Gastrocnemius medialis (tissue), 4 donors: ENCODE measurements around the gene ADORA3. TPM values are rescaled to one million over a fixed set of nuclear protein-coding genes. Genes with fewer than 3 reads are reported as not detected.
A peak's percentile ranks its signal among the peaks of the same experiment; 100 is the strongest.

Experiments used
- ATAC-seq, 2 donors: fragments of 150-250 bp; one replicate each; pipeline ENCODE4 v1.9.1; 2016
- DNase-seq, 2 donors: peaks; one replicate each; pipeline ENCODE4 v3.0.0-alpha.2; 2019
- H3K27ac ChIP-seq, 4 donors: fragments of 200-600 bp; sonication (generic); 1 replicate in 1 of 4; 2 replicates in 3 of 4; pipeline ENCODE4 v1.5.1; 2016 to 2018; ENCODE audit warnings: mild to moderate bottlenecking in 2 of 4, moderate library complexity in 1 of 4
- H3K27me3 ChIP-seq, 3 donors: fragments of 200-600 bp; sonication (generic) in 2 of 3; 1 replicate in 1 of 3; 2 replicates in 2 of 3; pipeline versions ENCODE4 v1.5.1 to v1.6.0; 2016 to 2019; ENCODE audit warnings: mild to moderate bottlenecking in 1 of 3, moderate library complexity in 1 of 3
- H3K36me3 ChIP-seq, 2 donors: fragments of 200-600 bp; sonication (generic) in 1 of 2; one replicate each; pipeline ENCODE4 v1.5.1; 2017 to 2018
- H3K4me1 ChIP-seq, 2 donors: fragments of 200-600 bp; sonication (generic) in 1 of 2; one replicate each; pipeline ENCODE4 v1.5.1; 2016 to 2017; ENCODE audit warnings: mild to moderate bottlenecking in 2 of 2
- H3K4me3 ChIP-seq, 4 donors: fragments of 200-600 bp; sonication (generic) in 3 of 4; 1 replicate in 1 of 4; 2 replicates in 3 of 4; pipeline ENCODE4 v1.5.1; 2016 to 2019; ENCODE audit warnings: mild to moderate bottlenecking in 2 of 4
- H3K9me3 ChIP-seq, 3 donors: fragments of 200-600 bp; sonication (generic) in 2 of 3; 1 replicate in 1 of 3; 2 replicates in 2 of 3; pipeline ENCODE4 v1.5.1; 2016 to 2019
- CTCF ChIP-seq, 5 experiments: fragments of 450-650 bp in 3 of 5; fragments of 200-600 bp in 2 of 5; sonication (generic) in 2 of 5; IDR thresholded peaks in 4 of 5; conservative IDR thresholded peaks in 1 of 5; 1 replicate in 4 of 5; 2 replicates in 1 of 5; pipeline ENCODE4 v1.5.1; 2016 to 2019; ENCODE audit warnings: antibody characterized with exemption in 5 of 5, mild to moderate bottlenecking in 3 of 5, moderate library complexity in 3 of 5
- POLR2A ChIP-seq, 2 donors: fragments of 450-650 bp; IDR thresholded peaks; one replicate each; pipeline ENCODE4 v1.6.1; 2017; ENCODE audit warnings: antibody characterized with exemption in 2 of 2, mild to moderate bottlenecking in 2 of 2, moderate library complexity in 2 of 2
- in situ Hi-C, 4 donors: fragments of 200-750 bp; cut with MboI; loops; one replicate each; pipeline versions ENCODE4 v1.15.0 to v1.8.0; 2017; ENCODE audit warnings: low sequenced_read_pairs in 4 of 4
- intact Hi-C: fragments of 100-400 bp; cut with DNase I; formaldehyde crosslinking; loops from one replicate; pipeline ENCODE4 v1.15.1; 2023; ENCODE audit warnings: low total_unique reads
- total RNA-seq, 4 donors: library from RNA; depleted of rRNA; stranded (reverse); fragments of >200 nt; gene quantifications; one replicate each; pipeline versions ENCODE4 v1.1.0 to v1.2.3, GENCODE V29; 2016

Gene ADORA3
- total RNA-seq, 4 donors from 2014 or later = 1.0 to 4.1 (median 2.1) TPM

- no peak for TF ChIP-seq CTCF (IDR thresholded peaks at IDR 0.05 in 4 of 5, conservative IDR thresholded peaks at IDR 0.05 in 1 of 5)
- no peak for TF ChIP-seq POLR2A (IDR thresholded peaks at IDR 0.05)
- Histone ChIP-seq H3K27me3 (no peaks in the 10 kb centered on the region), H3K27ac (peak overlapping the region in 1 of 4 donors; percentile 0), H3K36me3 (peaks cover 0 to 67% of the 10 kb centered on the region in 2 donors), H3K4me3 (no peak overlapping the region), H3K4me1 (peaks cover 40 to 46% of the 10 kb centered on the region in 2 donors), H3K9me3 (no peaks in the 10 kb centered on the region)
- in situ Hi-C loops = no loop called here
- no peak for ATAC-seq
- intact Hi-C loops = no loop called here
- DNase-seq = no peak
These were observed 48.4 kb downstream of the ADORA3 start for GRCh38 chr1:111454859-111455641.

GRCh38 chr1:111453706-111454105 is 49.7 kb downstream of the ADORA3 start:
- DNase-seq (no peak), ATAC-seq (no peak)
- Histone ChIP-seq H3K4me1 (peaks cover 42 to 48% of the 10 kb centered on the region in 2 donors), H3K4me3 (no peak overlapping the region), H3K9me3 (no peaks in the 10 kb centered on the region), H3K36me3 (peaks cover 0 to 53% of the 10 kb centered on the region in 2 donors), H3K27me3 (no peaks in the 10 kb centered on the region), H3K27ac (no peak overlapping the region)
- in situ Hi-C loops (no loop called here), intact Hi-C loops (no loop called here)
- no peak for TF ChIP-seq CTCF (IDR thresholded peaks at IDR 0.05 in 4 of 5, conservative IDR thresholded peaks at IDR 0.05 in 1 of 5)
- no peak for TF ChIP-seq POLR2A (IDR thresholded peaks at IDR 0.05)

DNA sequence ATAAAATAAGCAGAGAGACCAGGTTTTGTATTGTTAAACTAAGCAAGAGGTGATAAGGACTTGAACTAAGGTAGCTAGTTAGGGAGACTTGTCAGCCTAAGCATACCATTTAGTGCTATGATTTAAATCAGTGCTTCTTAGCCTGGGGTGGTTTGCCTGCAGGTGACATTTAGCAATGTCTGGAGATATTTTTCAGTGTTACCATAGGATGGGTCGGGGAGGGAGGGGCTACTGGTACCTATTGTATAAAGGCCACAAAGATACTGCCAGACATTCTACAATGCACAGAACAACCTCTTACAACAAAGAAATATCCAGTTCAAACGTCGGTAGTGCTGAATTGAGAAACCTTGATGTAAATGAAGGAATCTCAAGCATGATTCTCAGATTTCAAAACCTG is 50.9 kb downstream of the ADORA3 start:
- Histone ChIP-seq H3K9me3 (no peaks in the 10 kb centered on the region), H3K4me1 (peaks cover 50 to 51% of the 10 kb centered on the region in 2 donors), H3K4me3 (no peak overlapping the region), H3K36me3 (peaks cover 0 to 42% of the 10 kb centered on the region in 2 donors), H3K27me3 (no peaks in the 10 kb centered on the region), H3K27ac (peak overlapping the region in 2 of 4 donors; percentile 16 to 24)
- intact Hi-C loops = no loop called here
- ATAC-seq (no peak), DNase-seq (no peak)
- in situ Hi-C loops = no loop called here
- TF ChIP-seq CTCF (IDR thresholded peaks at IDR 0.05 in 4 of 5, conservative IDR thresholded peaks at IDR 0.05 in 1 of 5) (no peak), POLR2A (IDR thresholded peaks at IDR 0.05) (no peak)

- intact Hi-C loops = no loop called here
- in situ Hi-C loops = no loop called here
- Histone ChIP-seq H3K27me3 (no peaks in the 10 kb centered on the region), H3K27ac (peak overlapping the region; percentile 83 to 96 (median 92)), H3K36me3 (peaks cover 0 to 38% of the 10 kb centered on the region in 2 donors), H3K9me3 (no peaks in the 10 kb centered on the region), H3K4me1 (peaks cover 47 to 51% of the 10 kb centered on the region in 2 donors), H3K4me3 (peak overlapping the region; percentile 76 to 97 (median 88))
- ATAC-seq (no peak), DNase-seq (no peak)
- TF ChIP-seq POLR2A (IDR thresholded peaks at IDR 0.05) = no peak
- TF ChIP-seq CTCF (IDR thresholded peaks at IDR 0.05 in 4 of 5, conservative IDR thresholded peaks at IDR 0.05 in 1 of 5) = no peak
These were observed 53.2 kb downstream of the ADORA3 start for GRCh38 chr1:111450185-111450584.
